GM12865 (cell line): ENCODE data around the gene ABRACL.
"Not testable (repeated sequence)": the region's sequence is repeated elsewhere in the genome, so short reads cannot be mapped to it uniquely, and the experiment has no call there.

ENCODE experiments used
- DNase-seq: peaks from one replicate; pipeline ENCODE4 v3.0.0; 2010; ENCODE audit warnings: low read depth
- H3K4me3 ChIP-seq: 2 replicates; pipeline ENCODE4 v1.5.1; 2011; ENCODE audit warnings: mild to moderate bottlenecking, low read depth, low read length, control low read depth
- TF ChIP-seq, protein P1 (sequence below): IDR thresholded peaks from 2 replicates; pipeline ENCODE4 v1.5.1; 2011; ENCODE audit warnings: low read length, control low read depth, low read depth, inconsistent platforms; ENCODE audit not compliant: insufficient read depth; ENCODE audit errors: missing control alignments

ABRACL gene

DNA sequence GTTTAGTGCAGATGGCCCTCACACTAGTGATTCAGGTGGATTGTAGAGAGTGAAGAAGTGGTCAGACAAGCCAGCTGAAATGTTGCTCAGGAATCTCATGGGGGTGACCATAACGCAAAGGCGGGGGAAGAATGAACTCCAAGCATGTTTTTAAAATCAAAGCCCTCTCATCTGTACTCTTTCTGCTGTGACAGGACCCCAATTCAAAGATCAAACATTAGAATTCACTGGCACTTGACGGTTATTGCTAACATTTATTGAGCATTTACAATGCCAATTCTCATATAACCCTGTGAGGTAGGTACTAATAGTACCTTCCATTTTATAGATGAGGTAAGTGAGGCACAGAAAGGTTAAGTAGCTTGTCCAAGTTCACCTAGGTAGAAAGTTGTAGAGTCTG, 15.7 kb downstream of the ABRACL start:
- DNase-seq = no peak
- H3K4me3 ChIP-seq = no peak overlapping the region
- TF ChIP-seq, protein P1, sequence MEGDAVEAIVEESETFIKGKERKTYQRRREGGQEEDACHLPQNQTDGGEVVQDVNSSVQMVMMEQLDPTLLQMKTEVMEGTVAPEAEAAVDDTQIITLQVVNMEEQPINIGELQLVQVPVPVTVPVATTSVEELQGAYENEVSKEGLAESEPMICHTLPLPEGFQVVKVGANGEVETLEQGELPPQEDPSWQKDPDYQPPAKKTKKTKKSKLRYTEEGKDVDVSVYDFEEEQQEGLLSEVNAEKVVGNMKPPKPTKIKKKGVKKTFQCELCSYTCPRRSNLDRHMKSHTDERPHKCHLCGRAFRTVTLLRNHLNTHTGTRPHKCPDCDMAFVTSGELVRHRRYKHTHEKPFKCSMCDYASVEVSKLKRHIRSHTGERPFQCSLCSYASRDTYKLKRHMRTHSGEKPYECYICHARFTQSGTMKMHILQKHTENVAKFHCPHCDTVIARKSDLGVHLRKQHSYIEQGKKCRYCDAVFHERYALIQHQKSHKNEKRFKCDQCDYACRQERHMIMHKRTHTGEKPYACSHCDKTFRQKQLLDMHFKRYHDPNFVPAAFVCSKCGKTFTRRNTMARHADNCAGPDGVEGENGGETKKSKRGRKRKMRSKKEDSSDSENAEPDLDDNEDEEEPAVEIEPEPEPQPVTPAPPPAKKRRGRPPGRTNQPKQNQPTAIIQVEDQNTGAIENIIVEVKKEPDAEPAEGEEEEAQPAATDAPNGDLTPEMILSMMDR = no peak

DNA sequence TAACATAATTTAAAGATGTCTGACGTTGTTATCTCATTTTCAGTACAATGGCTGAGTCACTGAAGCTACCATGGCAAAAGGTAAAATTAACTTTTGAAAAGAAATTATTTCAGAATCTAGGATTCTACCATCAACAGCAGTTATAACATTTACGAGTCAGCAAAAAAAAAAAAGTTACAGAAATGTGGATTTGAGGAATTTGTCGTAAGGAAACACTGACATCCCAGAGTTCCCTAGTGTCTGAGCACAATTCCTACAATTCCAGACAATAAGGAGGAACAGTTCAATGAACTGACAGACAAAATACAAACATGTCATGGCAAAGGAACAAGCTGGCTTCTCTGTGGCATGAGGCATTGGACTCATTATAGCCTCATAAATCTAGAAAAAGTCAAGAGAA, 19.1 kb downstream of the ABRACL start:
- no peak for DNase-seq
- TF ChIP-seq, protein P1 = no peak
- no peak overlapping the region for H3K4me3 ChIP-seq

DNA sequence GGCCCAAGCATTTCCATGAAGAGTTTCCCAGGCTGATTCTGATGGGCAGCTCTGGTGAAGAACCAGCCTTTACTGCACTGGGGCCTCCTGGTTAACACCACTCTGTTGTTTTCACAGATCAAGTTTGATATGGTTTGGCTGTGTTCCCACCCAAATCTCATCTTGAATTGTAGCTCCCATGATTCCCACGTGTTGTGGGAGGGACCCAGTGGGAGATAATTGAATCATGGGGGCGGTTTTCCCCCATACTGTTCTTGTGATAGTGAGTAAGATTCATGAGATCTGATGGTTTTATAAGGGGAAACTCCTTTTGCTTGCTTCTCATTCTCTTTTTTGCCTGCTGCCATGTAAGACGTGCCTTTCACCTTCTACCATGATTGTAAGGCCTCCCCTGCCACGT, 20.4 kb downstream of the ABRACL start:
- DNase-seq, H3K4me3 ChIP-seq: not testable (repeated sequence)

DNA sequence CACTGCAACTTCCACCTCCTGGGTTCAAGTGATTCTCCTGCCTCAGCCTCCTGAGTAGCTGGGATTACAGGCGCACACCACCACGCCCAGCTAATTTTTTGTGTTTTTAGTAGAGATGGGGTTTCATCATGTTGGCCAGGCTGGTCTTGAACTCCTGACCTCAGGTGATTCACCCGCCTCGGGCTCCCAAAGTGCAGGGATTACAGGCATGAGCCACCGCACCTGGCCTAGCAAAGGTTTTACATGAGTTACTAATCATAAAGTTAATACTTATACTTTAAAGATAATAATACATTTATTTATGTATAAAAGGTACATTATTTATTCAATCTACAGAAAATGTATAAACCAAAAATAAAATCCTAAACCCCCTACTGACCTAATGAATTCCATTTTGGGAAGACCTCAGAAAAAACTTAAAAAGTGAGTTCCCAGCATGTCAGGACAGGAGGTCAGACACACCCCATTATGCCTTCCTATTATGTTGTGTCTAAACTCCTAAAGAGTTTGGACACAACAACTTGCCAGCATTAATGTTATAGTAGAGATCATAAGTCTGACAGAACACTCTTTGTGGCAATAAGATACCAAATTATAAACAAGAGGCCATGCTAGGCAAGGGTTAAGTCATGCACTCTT, 21.7 kb downstream of the ABRACL start:
- H3K4me3 ChIP-seq, DNase-seq: not testable (repeated sequence)

DNA sequence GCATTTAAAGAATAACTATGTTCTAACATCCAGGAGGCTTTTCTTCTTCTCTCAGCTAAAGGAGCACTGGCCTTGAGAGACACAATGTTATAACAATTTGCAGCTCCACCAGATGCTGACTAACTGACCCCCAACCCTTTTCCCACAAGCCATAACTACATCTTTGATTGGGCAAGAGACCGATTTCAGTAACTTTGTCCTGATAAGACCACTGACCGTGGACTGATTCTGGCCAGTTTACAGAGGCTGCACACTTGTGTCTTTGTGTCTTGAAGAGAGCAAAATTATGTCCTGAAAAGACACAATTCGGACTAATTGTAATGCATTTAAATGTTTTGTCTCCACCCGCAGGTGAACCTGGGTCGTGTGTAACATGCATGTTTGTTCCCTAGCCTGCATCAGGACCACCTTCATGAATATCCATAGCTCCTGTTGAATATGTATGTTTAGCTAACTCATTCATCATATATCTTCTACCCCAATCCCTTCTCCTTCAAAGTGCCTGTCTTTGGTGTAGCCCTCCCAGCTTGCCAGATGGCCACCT, 22.3 kb downstream of the ABRACL start:
- no peak overlapping the region for H3K4me3 ChIP-seq
- TF ChIP-seq, protein P1 = no peak
- no peak for DNase-seq

DNA sequence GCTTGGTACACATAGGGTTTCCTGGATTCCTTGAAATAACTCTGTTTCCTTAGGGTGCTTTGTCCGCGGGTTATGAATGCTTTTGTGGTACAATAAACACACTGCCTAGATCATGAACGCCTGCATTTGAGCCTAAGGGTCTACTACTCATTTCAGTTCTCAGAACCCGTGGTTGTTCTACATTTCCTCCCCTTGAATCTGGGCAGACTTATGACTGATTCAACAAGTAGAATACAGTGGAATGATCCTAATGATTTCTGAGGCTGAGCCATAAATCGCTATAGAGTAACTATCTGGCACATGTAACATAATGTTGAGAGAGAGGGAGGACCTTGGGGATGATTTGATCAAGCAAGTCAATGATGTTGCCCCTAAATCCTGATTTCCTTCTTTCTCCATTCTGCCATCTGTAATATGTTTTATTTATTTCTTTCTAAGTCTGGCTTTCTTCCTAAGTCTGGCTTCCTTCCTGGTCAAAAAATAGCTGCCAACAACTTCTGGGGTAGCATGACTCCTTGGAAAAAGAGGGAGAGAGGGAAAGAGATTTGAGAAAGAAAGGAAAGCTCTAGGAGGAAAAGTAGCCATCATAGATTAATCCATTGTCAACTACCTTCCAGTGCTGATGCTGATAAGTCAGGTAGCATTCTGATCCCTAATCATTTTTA, 23.0 kb downstream of the ABRACL start:
- TF ChIP-seq, protein P1 = no peak
- no peak for DNase-seq
- no peak overlapping the region for H3K4me3 ChIP-seq

DNA sequence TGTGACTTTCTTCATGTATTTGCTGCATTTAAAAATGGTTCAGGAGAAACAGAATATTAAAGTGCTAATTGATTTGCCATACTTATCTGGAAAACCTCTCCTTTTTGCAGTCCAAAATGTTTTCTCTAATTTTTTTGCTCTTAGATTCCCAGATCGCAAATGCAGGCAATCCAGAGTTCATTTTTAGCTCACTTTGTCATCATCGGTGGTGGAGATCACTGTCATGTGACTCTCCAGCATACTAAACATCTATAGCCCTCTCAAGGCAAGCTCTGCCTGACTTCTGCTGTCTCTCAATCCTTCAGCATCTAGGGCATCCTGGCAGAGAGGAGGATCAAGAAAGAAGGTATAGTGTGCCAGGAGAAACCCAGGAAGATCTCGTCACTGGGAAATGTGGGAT, 24.8 kb downstream of the ABRACL start:
- DNase-seq = no peak
- no peak overlapping the region for H3K4me3 ChIP-seq
- TF ChIP-seq, protein P1 = no peak

DNA sequence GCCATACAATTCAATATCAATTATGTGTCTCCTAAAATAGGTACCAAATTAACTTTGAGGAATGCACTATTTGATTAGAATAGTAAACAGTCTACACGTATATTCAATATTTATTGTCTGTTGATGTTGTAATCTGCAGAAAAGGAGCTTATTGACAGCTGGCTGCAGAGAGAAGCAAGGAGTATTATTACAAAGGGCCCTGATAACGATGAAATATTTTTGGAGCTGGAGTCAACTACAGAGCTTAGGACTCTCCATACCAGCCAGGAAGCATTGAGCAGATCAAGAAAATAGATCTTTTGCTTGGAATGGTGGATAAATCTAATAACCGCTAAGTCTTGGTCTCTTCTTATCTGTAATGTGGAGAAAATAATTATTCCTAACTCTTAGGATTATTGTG, 25.5 kb downstream of the ABRACL start:
- H3K4me3 ChIP-seq = no peak overlapping the region
- TF ChIP-seq, protein P1 = no peak
- DNase-seq = no peak
